HCT116 (cell line): ENCODE results near the gene STK39. TPM values are rescaled to one million over a fixed set of nuclear protein-coding genes. Genes with fewer than 3 reads are reported as not detected.

Experiments used
- ATAC-seq: fragments of 200-7000 bp; cut with Tn5 transposase; 2 replicates; pipeline ENCODE4 v1.9.1; 2020; ENCODE audit warnings: mild to moderate bottlenecking, moderate library complexity
- BruUV-seq: library from RNA; stranded (reverse); fragments of 400-500 nt; replicated peaks from 2 replicates; lab custom pipeline; 2021; lab: Mats Ljungman, UMichigan
- CTCF ChIA-PET: fragments of 300-600 bp; sonication (Branson Sonifier 250); formaldehyde crosslinking; loops from one replicate; lab custom pipeline; 2021; ENCODE audit warnings: antibody characterized with exemption; lab: Charles Lee
- POLR2A ChIA-PET: fragments of 300-600, 350-600 bp; sonication (Branson Sonifier 250); formaldehyde crosslinking; loops from one replicate; lab custom pipeline; 2021; ENCODE audit warnings: antibody characterized with exemption; lab: Charles Lee
- RAD21 ChIA-PET, 2 experiments: fragments of 300-600 bp; sonication (Branson Sonifier 250); formaldehyde crosslinking; loops; one replicate each; lab custom pipeline; 2023; ENCODE audit warnings: low total read pairs in 2 of 2; ENCODE audit not compliant: uncharacterized antibody in 2 of 2, unreplicated experiment in 2 of 2, low non-redundant PET in 1 of 2; lab: Charles Lee
- DNase-seq: peaks from one replicate; pipeline ENCODE4 v3.0.0-alpha.2; 2010; ENCODE audit warnings: low read depth, low spot score
- H2AFZ ChIP-seq: fragments of 200-600 bp; shearing (Covaris generic), sonication (generic); 2 replicates; pipeline ENCODE4 v1.6.1; 2017; ENCODE audit warnings: low read depth, mixed run types, mixed read lengths, antibody characterized with exemption, low read length; ENCODE audit not compliant: poor library complexity, severe bottlenecking
- H3K27ac ChIP-seq: 2 replicates; pipeline ENCODE4 v1.5.1; 2012; ENCODE audit warnings: low read depth, low read length
- H3K27me3 ChIP-seq: fragments of 200-600 bp; sonication (generic); 2 replicates; pipeline ENCODE4 v1.6.1; 2016; ENCODE audit warnings: mixed run types, low read length, mixed read lengths; ENCODE audit not compliant: insufficient read depth
- H3K36me3 ChIP-seq, 2 experiments: fragments of 200-500 bp in 1 of 2; fragments of 200-600 bp in 1 of 2; sonication (Bioruptor generic) in 1 of 2; sonication (generic) in 1 of 2; 2 replicates each; pipeline versions ENCODE4 v1.5.1 to v1.6.1; 2014 to 2016; ENCODE audit warnings: low read length in 2 of 2, inconsistent platforms in 1 of 2, mixed read lengths in 1 of 2, mixed run types in 1 of 2; ENCODE audit not compliant: insufficient read depth in 2 of 2, control insufficient read depth in 1 of 2
- H3K4me1 ChIP-seq, 2 experiments: fragments of 200-600 bp in 1 of 2; sonication (generic) in 1 of 2; 2 replicates each; pipeline versions ENCODE4 v1.5.1 to v1.6.1; 2012 to 2017; ENCODE audit warnings: low read length in 2 of 2, inconsistent platforms in 1 of 2, mild to moderate bottlenecking in 1 of 2, mixed read lengths in 1 of 2, mixed run types in 1 of 2, moderate library complexity in 1 of 2; ENCODE audit not compliant: insufficient read depth in 2 of 2, control insufficient read depth in 1 of 2
- H3K4me2 ChIP-seq: fragments of 200-600 bp; sonication (generic); 2 replicates; pipeline ENCODE4 v1.6.1; 2017; ENCODE audit warnings: mixed run types, low read length, mixed read lengths
- H3K4me3 ChIP-seq, 2 experiments: fragments of 200-600 bp in 1 of 2; sonication (generic) in 1 of 2; replicated peaks in 1 of 2; 2 replicates each; pipeline ENCODE4 v1.5.1; 2011 to 2016; ENCODE audit warnings: low read length in 2 of 2, control low read depth in 1 of 2, low read depth in 1 of 2, mild to moderate bottlenecking in 1 of 2, mixed read lengths in 1 of 2, mixed run types in 1 of 2
- H3K79me2 ChIP-seq: fragments of 200-600 bp; sonication (generic); 2 replicates; pipeline ENCODE4 v1.6.1; 2017; ENCODE audit warnings: mild to moderate bottlenecking, mixed run types, low read length, moderate library complexity, mixed read lengths; ENCODE audit not compliant: insufficient read depth
- H3K9ac ChIP-seq: fragments of 200-600 bp; sonication (generic); 2 replicates; pipeline ENCODE4 v1.6.1; 2016; ENCODE audit warnings: low read length, mixed read lengths
- H3K9me2 ChIP-seq: fragments of 200-600 bp; sonication (generic), shearing (Covaris generic); 2 replicates; pipeline ENCODE4 v1.6.1; 2017; ENCODE audit warnings: mixed run types, mild to moderate bottlenecking, moderate library complexity; ENCODE audit not compliant: insufficient read depth
- H3K9me3 ChIP-seq, 2 experiments: fragments of 200-500 bp in 1 of 2; fragments of 200-600 bp in 1 of 2; sonication (Bioruptor generic) in 1 of 2; sonication (generic) in 1 of 2; 2 replicates each; pipeline ENCODE4 v1.6.1; 2014 to 2017; ENCODE audit warnings: low read length in 2 of 2, mixed read lengths in 2 of 2, inconsistent platforms in 1 of 2, low read depth in 1 of 2, mild to moderate bottlenecking in 1 of 2, mixed run types in 1 of 2, moderate library complexity in 1 of 2; ENCODE audit not compliant: control insufficient read depth in 1 of 2, insufficient read depth in 1 of 2
- H4K20me1 ChIP-seq: fragments of 200-600 bp; sonication (generic), shearing (Covaris generic); 2 replicates; pipeline ENCODE4 v1.6.1; 2017; ENCODE audit warnings: mixed run types, mild to moderate bottlenecking, moderate library complexity; ENCODE audit not compliant: insufficient read depth
- ATF3 ChIP-seq: IDR thresholded peaks from 2 replicates; pipeline ENCODE4 v1.6.1; 2012
- CBX3 ChIP-seq: IDR thresholded peaks from 2 replicates; pipeline ENCODE4 v1.6.1; 2012; ENCODE audit warnings: low read depth
- CEBPB ChIP-seq: IDR thresholded peaks from 2 replicates; pipeline ENCODE4 v1.6.1; 2012; ENCODE audit warnings: low read depth
- EGR1 ChIP-seq: IDR thresholded peaks from 2 replicates; pipeline ENCODE4 v1.6.1; 2012; ENCODE audit warnings: low read depth
- ELF1 ChIP-seq: IDR thresholded peaks from 2 replicates; pipeline ENCODE4 v1.6.1; 2012; ENCODE audit warnings: low read depth, borderline replicate concordance
- EZH2phosphoT487 ChIP-seq: fragments of 200-600 bp; IDR thresholded peaks from 2 replicates; pipeline ENCODE4 v1.6.1; 2018; ENCODE audit warnings: antibody characterized with exemption, borderline replicate concordance
- FOSL1 ChIP-seq: IDR thresholded peaks from 2 replicates; pipeline ENCODE4 v1.6.1; 2012; ENCODE audit warnings: low read depth
- JUND ChIP-seq: IDR thresholded peaks from 2 replicates; pipeline ENCODE4 v1.6.1; 2012
- POLR2A ChIP-seq: IDR thresholded peaks from 2 replicates; pipeline ENCODE4 v1.7.0; 2011; ENCODE audit warnings: borderline replicate concordance; ENCODE audit not compliant: insufficient read depth, insufficient read length; ENCODE audit errors: extremely low read depth
- RAD21 ChIP-seq: IDR thresholded peaks from 2 replicates; pipeline ENCODE4 v1.6.1; 2012; ENCODE audit warnings: low read depth, mild to moderate bottlenecking
- REST ChIP-seq: IDR thresholded peaks from 2 replicates; pipeline ENCODE4 v1.6.1; 2012; ENCODE audit warnings: low read depth
- SIN3A ChIP-seq: IDR thresholded peaks from 2 replicates; pipeline ENCODE4 v1.6.1; 2012; ENCODE audit warnings: low read depth
- SRF ChIP-seq: IDR thresholded peaks from 2 replicates; pipeline ENCODE4 v1.6.1; 2012; ENCODE audit warnings: low read depth
- YY1 ChIP-seq: IDR thresholded peaks from 2 replicates; pipeline ENCODE4 v1.6.1; 2011; ENCODE audit warnings: low read length, low read depth, moderate library complexity, mild to moderate bottlenecking; ENCODE audit not compliant: insufficient replicate concordance; ENCODE audit errors: extremely low read depth
- intact Hi-C: fragments of 100-400 bp; cut with micrococcal nuclease; formaldehyde crosslinking; loops from 2 replicates; pipeline ENCODE4 v1.10.0; 2022
- total RNA-seq: library from RNA; stranded (reverse); gene quantifications from one replicate; pipeline ENCODE4 v1.2.1, GENCODE V29; 2021; ENCODE audit not compliant: unreplicated experiment
- TF ChIP-seq, protein P1 (sequence below), 3 experiments: fragments of 200-600 bp in 1 of 3; sonication (generic) in 1 of 3; IDR thresholded peaks in 2 of 3; conservative IDR thresholded peaks in 1 of 3; 2 replicates each; pipeline ENCODE4 v1.5.1; 2012 to 2017; ENCODE audit warnings: low read depth in 2 of 3, low read length in 2 of 3, antibody characterized with exemption in 1 of 3, borderline replicate concordance in 1 of 3, control low read depth in 1 of 3, mild to moderate bottlenecking in 1 of 3, mixed read lengths in 1 of 3, mixed run types in 1 of 3, moderate library complexity in 1 of 3; ENCODE audit not compliant: insufficient read depth in 1 of 3

Gene STK39
- total RNA-seq, 1 experiment from 2014 or later: 118 TPM

GRCh38 chr2:168158586-168158985, 88.8 kb downstream of the STK39 start:
- TF ChIP-seq, protein P1, sequence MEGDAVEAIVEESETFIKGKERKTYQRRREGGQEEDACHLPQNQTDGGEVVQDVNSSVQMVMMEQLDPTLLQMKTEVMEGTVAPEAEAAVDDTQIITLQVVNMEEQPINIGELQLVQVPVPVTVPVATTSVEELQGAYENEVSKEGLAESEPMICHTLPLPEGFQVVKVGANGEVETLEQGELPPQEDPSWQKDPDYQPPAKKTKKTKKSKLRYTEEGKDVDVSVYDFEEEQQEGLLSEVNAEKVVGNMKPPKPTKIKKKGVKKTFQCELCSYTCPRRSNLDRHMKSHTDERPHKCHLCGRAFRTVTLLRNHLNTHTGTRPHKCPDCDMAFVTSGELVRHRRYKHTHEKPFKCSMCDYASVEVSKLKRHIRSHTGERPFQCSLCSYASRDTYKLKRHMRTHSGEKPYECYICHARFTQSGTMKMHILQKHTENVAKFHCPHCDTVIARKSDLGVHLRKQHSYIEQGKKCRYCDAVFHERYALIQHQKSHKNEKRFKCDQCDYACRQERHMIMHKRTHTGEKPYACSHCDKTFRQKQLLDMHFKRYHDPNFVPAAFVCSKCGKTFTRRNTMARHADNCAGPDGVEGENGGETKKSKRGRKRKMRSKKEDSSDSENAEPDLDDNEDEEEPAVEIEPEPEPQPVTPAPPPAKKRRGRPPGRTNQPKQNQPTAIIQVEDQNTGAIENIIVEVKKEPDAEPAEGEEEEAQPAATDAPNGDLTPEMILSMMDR (IDR thresholded peaks at IDR 0.05 in 2 of 3, conservative IDR thresholded peaks at IDR 0.05 in 1 of 3; ENCODE audit: borderline replicate concordance in 1 of 3, insufficient read depth in 1 of 3, low read depth in 2 of 3, low read length in 2 of 3): no peak
- TF ChIP-seq RAD21: no peak
- TF ChIP-seq SRF: no peak
- no peak for TF ChIP-seq EGR1
- TF ChIP-seq JUND: no peak
- TF ChIP-seq POLR2A: no peak
- no peak for TF ChIP-seq FOSL1
- no peak for TF ChIP-seq REST
- TF ChIP-seq EZH2phosphoT487: no peak
- TF ChIP-seq ATF3: no peak
- TF ChIP-seq CEBPB: no peak
- no peak for TF ChIP-seq ELF1
- TF ChIP-seq YY1: no peak
- TF ChIP-seq CBX3: no peak
- TF ChIP-seq SIN3A: no peak
- peaks cover 34 to 77% of the 10 kb centered on the region in 2 experiments for H3K4me1 ChIP-seq
- ATAC-seq (no peak), DNase-seq (no peak)
- ChIA-PET POLR2A (no interaction called here), CTCF (no interaction called here), RAD21 (no interaction called here)
- BruUV-seq: no TSS peak
- H3K27me3 ChIP-seq: no peaks in the 10 kb centered on the region
- H4K20me1 ChIP-seq: no peaks in the 10 kb centered on the region
- H3K36me3 ChIP-seq: peaks cover 0 to 55% of the 10 kb centered on the region in 2 experiments; a peak in 2 of 4 replicates
- intact Hi-C loops: no loop called here
- H3K27ac ChIP-seq: peak overlapping the region; percentile 32
- H3K9ac ChIP-seq: no peak overlapping the region
- H3K4me3 ChIP-seq: no peak overlapping the region
- H3K9me2 ChIP-seq: no peaks in the 10 kb centered on the region
- no peak overlapping the region for H3K4me2 ChIP-seq
- no peak overlapping the region for H2AFZ ChIP-seq
- no peaks in the 10 kb centered on the region for H3K9me3 ChIP-seq
- H3K79me2 ChIP-seq: peaks cover 79% of the 10 kb centered on the region
